Central memory CD8-positive, alpha-beta T cell (primary cell): ENCODE data around the gene CCZ1.
"Not testable (repeated sequence)": the region's sequence is repeated elsewhere in the genome, so short reads cannot be mapped to it uniquely, and the experiment has no call there.

Source experiments
- ATAC-seq: fragments of 150-1000 bp; cut with Tn5 transposase; replicated peaks from 2 replicates; pipeline ENCODE4 v1.10.0; 2022; ENCODE audit warnings: mild to moderate bottlenecking, moderate FRiP score, moderate number of reproducible peaks; ENCODE audit not compliant: poor library complexity, severe bottlenecking; ENCODE audit errors: extremely low read depth
- DNase-seq, 2 donors: peaks; one replicate each; pipeline ENCODE4 v3.0.0; 2021; ENCODE audit warnings: low spot score in 2 of 2
- H3K27ac Mint-ChIP-seq: one replicate; pipeline ENCODE4 v1.8.0; 2022; ENCODE audit warnings: low read depth, mild to moderate bottlenecking, moderate library complexity, mixed read lengths
- H3K27me3 Mint-ChIP-seq: one replicate; pipeline ENCODE4 v1.8.0; 2022; ENCODE audit warnings: mixed read lengths
- H3K36me3 Mint-ChIP-seq: one replicate; pipeline ENCODE4 v1.8.0; 2022; ENCODE audit warnings: mild to moderate bottlenecking, moderate library complexity, mixed read lengths; ENCODE audit not compliant: insufficient read depth
- H3K4me1 Mint-ChIP-seq: one replicate; pipeline ENCODE4 v1.8.0; 2022; ENCODE audit warnings: mixed read lengths
- H3K4me3 Mint-ChIP-seq: one replicate; pipeline ENCODE4 v1.8.0; 2022; ENCODE audit warnings: mild to moderate bottlenecking, moderate library complexity, mixed read lengths
- H3K9me3 Mint-ChIP-seq: one replicate; pipeline ENCODE4 v1.8.0; 2022; ENCODE audit warnings: mixed read lengths

The CCZ1 gene

DNA sequence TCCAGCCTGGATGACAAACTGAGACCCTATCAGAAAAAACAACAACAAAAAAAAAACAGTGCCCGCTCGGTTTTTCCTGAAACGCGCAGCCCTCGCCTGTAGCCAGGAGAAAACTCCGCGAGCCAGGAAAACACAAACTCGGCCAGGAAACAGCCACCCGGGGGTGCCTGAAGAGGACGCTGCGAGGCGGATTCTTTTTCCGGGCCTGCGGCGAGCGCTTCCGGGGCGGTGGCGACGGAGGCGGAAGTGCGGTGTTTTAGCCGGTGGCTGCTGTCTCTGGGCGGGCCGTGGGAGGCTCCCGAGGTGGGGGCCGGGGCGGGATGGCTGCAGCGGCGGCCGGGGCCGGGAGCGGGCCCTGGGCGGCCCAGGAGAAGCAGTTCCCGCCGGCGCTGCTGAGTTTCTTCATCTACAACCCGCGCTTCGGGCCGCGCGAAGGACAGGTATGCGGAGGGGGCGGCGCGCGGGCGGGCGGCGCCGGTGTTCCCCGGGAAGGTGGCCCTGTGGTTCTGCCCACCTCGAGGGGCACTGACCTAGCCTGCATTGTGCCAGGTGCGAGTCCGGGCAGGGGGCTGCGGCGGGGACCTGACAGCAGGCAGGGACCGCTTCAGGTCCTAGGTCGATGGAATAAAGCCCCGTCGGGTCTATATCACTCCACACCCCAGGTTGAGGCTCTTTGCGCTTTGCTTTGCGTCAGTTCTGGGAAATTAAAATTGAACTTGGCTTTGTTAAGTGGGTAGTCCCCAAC lies at the start of gene CCZ1:
TSS of gene CCZ1 (plus strand) at position 254 of the 745 bp plus-strand sequence. CDS start at position 321, 67 bp downstream.
- Mint-ChIP-seq H3K27ac (peak within 1 kb of the TSS; percentile 84), H3K4me3 (peak within 1 kb of the TSS; percentile 76), H3K36me3 (peaks cover 20% of the 10 kb centered on the region)
- H3K4me1 Mint-ChIP-seq, H3K27me3 Mint-ChIP-seq, H3K9me3 Mint-ChIP-seq: not testable (repeated sequence)
- peak; percentile 48 to 59 for DNase-seq
- peak; percentile 97 for ATAC-seq

GRCh38 chr7:5850944-5851343 lies 47.6 kb upstream of the CCZ1 start:
- ATAC-seq (no peak), DNase-seq (no peak)
- Mint-ChIP-seq H3K4me1 (no peaks in the 10 kb centered on the region), H3K27me3 (no peaks in the 10 kb centered on the region), H3K4me3 (no peak overlapping the region), H3K9me3 (no peaks in the 10 kb centered on the region), H3K27ac (no peak overlapping the region), H3K36me3 (peaks cover 21% of the 10 kb centered on the region)

DNA sequence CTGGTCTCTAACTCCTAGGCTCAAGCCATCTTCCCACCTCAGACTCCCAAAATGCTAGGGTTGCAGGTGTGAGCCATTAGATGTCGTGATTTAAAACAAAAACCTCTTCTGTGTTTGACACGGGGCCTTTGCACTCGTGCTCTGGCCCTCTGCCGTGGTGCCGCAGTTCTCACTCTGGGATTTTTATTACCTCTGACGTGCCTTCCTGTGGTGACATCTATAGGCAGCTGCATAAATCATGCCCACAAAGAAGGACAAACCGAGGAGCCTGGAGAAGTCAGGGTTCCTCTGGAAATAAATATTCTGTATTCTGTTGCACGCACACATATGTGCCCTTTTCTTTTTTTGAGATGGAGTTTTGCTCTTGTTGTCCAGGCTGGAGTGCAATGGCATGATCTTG lies 43.8 kb upstream of the CCZ1 start:
- Mint-ChIP-seq H3K27ac (no peak overlapping the region), H3K36me3 (peaks cover 15% of the 10 kb centered on the region), H3K27me3 (no peaks in the 10 kb centered on the region), H3K9me3 (no peaks in the 10 kb centered on the region), H3K4me3 (no peak overlapping the region), H3K4me1 (peaks cover 18% of the 10 kb centered on the region)
- ATAC-seq (no peak), DNase-seq (no peak)

DNA sequence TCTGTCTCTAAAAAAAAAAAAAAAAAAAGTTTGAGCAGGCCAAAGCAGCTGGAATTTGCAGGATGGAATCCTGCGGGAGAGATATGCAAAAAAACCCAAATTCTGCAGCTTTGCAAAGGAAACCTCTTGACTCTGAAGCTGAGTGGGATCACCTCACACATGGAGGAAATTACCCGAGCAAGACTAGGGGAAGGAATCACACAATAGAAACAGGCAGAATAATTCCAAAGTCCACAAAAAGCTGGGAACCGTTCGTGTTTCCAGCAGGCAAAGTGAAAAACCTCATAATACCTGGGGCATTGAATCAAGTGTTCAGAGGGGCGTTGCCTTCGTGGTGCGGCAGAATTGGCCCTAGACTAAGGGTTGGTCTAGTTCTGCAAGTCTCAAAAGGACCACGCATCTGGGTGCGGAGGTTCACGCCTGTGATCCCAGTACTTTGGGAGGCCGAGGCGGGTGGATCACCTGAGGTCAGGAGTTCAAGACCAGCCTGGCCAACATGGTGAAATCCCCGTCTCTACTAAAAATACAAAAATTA lies 41.4 kb upstream of the CCZ1 start:
- peak overlapping the region; percentile 24 for H3K4me3 Mint-ChIP-seq
- not testable (repeated sequence) for H3K27me3 Mint-ChIP-seq, H3K9me3 Mint-ChIP-seq, DNase-seq, H3K27ac Mint-ChIP-seq, ATAC-seq
- peaks cover 18% of the 10 kb centered on the region for H3K4me1 Mint-ChIP-seq
- peaks cover 10% of the 10 kb centered on the region for H3K36me3 Mint-ChIP-seq

GRCh38 chr7:5858494-5858893 lies 40.0 kb upstream of the CCZ1 start:
- H3K9me3 Mint-ChIP-seq, H3K27me3 Mint-ChIP-seq, H3K36me3 Mint-ChIP-seq: not testable (repeated sequence)
- H3K27ac Mint-ChIP-seq = peak overlapping the region; percentile 93
- DNase-seq = peak; percentile 26 to 72
- ATAC-seq = peak; percentile 98
- peak overlapping the region; percentile 54 for H3K4me3 Mint-ChIP-seq
- H3K4me1 Mint-ChIP-seq = peaks cover 18% of the 10 kb centered on the region

GRCh38 chr7:5861281-5861680 lies 37.3 kb upstream of the CCZ1 start:
- not testable (repeated sequence) for H3K4me3 Mint-ChIP-seq, H3K9me3 Mint-ChIP-seq, DNase-seq, H3K36me3 Mint-ChIP-seq, ATAC-seq, H3K27me3 Mint-ChIP-seq, H3K27ac Mint-ChIP-seq
- H3K4me1 Mint-ChIP-seq = peaks cover 17% of the 10 kb centered on the region

DNA sequence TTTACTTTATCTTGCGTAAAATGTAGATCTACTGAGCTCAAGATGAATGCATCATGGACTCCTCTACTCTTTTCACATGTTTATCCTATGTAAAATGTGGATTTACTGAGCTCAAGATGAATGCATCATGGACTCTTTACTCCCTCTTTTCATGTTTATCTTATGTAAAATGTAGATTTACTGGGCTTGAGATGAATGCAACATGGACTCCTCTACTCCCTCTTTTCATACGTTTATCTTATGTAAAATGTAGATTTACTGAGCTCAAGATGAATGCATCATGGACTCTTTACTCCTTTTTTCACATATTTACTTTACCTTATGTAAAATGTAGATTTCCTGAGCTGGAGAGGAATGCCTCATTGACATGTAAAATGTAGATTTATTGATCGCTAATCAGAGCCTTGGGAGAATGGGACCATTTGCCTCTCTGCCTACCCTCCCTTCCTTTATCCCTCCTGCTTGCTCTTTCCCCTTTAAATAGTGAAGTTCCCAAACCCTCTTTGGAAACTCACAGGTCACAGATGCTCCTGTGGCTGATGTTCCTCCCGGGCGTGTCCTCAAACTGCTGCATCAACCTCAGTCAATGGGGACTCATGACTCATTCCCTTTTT lies 35.7 kb upstream of the CCZ1 start:
- not testable (repeated sequence) for DNase-seq, H3K36me3 Mint-ChIP-seq, H3K27me3 Mint-ChIP-seq, H3K4me3 Mint-ChIP-seq, H3K27ac Mint-ChIP-seq, H3K9me3 Mint-ChIP-seq, ATAC-seq
- peaks cover 11% of the 10 kb centered on the region for H3K4me1 Mint-ChIP-seq

DNA sequence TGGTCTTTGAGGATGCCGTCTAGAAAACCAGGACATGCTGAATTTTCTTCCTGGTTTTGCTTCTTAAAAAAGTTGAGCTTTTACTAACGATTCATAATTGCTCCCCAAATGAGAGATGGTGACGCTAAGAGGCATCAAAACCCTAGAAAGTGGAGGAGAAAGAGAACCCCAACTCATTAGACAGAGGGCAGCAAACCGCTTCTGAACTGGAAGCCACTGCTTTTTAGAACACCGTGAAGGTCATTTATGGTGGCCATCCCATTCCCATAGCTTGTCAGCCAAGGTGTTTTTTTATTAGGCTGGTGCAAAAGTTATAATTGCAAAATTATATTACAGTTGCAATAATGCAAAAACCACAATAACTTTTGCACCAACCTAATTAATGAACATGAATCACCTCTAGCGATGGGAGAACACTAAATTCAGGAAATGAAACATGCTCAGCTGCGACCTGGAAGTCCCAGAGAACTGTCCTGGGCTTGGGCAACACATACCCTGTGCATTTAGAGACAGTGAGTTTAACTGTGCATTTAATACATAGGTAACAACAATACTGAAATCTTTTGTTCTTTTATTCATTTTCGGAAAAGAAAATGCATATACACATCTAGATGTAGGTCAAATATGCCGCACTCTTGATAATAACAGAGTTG lies 33.1 kb upstream of the CCZ1 start:
- DNase-seq, H3K27ac Mint-ChIP-seq, H3K4me1 Mint-ChIP-seq, H3K36me3 Mint-ChIP-seq, H3K9me3 Mint-ChIP-seq, H3K27me3 Mint-ChIP-seq, H3K4me3 Mint-ChIP-seq, ATAC-seq: not testable (repeated sequence)

GRCh38 chr7:5867060-5867459 lies 31.5 kb upstream of the CCZ1 start:
- no peak for ATAC-seq
- H3K27me3 Mint-ChIP-seq = no peaks in the 10 kb centered on the region
- no peaks in the 10 kb centered on the region for H3K9me3 Mint-ChIP-seq
- no peaks in the 10 kb centered on the region for H3K36me3 Mint-ChIP-seq
- H3K27ac Mint-ChIP-seq = no peak overlapping the region
- DNase-seq = no peak
- no peak overlapping the region for H3K4me3 Mint-ChIP-seq
- H3K4me1 Mint-ChIP-seq = no peaks in the 10 kb centered on the region

GRCh38 chr7:5868928-5869341 lies 29.6 kb upstream of the CCZ1 start:
- not testable (repeated sequence) for H3K4me1 Mint-ChIP-seq, H3K27ac Mint-ChIP-seq, H3K36me3 Mint-ChIP-seq, DNase-seq, H3K9me3 Mint-ChIP-seq, H3K27me3 Mint-ChIP-seq, ATAC-seq, H3K4me3 Mint-ChIP-seq

- H3K9me3 Mint-ChIP-seq = no peaks in the 10 kb centered on the region
- H3K27ac Mint-ChIP-seq = peak overlapping the region; percentile 27
- no peak for DNase-seq
- ATAC-seq = no peak
- no peaks in the 10 kb centered on the region for H3K36me3 Mint-ChIP-seq
- no peaks in the 10 kb centered on the region for H3K4me1 Mint-ChIP-seq
- no peaks in the 10 kb centered on the region for H3K27me3 Mint-ChIP-seq
- no peak overlapping the region for H3K4me3 Mint-ChIP-seq
Observed at GRCh38 chr7:5869691-5870090, 28.8 kb upstream of the CCZ1 start.

DNA sequence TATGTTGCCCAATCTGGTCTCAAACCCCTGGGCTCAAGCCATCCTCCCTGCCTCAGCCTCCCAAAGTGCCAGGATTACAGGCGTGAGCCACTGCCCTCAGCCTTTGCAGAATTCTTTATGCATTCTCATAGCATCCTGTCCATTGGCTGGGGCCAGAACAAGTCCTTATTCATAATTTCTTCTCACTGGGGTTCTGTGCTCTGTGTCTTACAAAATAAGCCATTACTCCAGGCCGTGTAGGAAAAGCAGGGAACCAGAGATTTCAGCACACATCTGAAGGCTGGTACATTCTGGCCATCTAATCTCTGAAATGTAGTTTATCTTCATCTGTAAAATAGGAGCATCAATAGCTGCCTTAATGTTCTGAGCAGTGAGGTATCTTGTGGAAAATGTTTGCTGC lies 28.2 kb upstream of the CCZ1 start:
- Mint-ChIP-seq H3K36me3 (no peaks in the 10 kb centered on the region), H3K27me3 (no peaks in the 10 kb centered on the region), H3K9me3 (no peaks in the 10 kb centered on the region), H3K4me3 (no peak overlapping the region), H3K27ac (no peak overlapping the region), H3K4me1 (no peaks in the 10 kb centered on the region)
- ATAC-seq (no peak), DNase-seq (no peak)

GRCh38 chr7:5872326-5872725 lies 26.2 kb upstream of the CCZ1 start:
- DNase-seq = no peak

More at GRCh38 chr7:5872326-5872725, 26.2 kb upstream of the CCZ1 start:
- Mint-ChIP-seq H3K4me3 (no peak overlapping the region), H3K9me3 (no peaks in the 10 kb centered on the region), H3K36me3 (no peaks in the 10 kb centered on the region), H3K4me1 (no peaks in the 10 kb centered on the region), H3K27ac (no peak overlapping the region), H3K27me3 (no peaks in the 10 kb centered on the region)
- no peak for ATAC-seq
